ENCODE data around the gene ANKMY1.

GRCh38 chr2:240529344-240529999 lies 28.3 kb downstream of the ANKMY1 start:
- TF ChIP-seq CTCF (IDR thresholded peaks at IDR 0.05; ENCODE audit: insufficient read depth, low read length) (no peak), POLR2AphosphoS5 (IDR thresholded peaks at IDR 0.05; ENCODE audit: low read depth) (no peak), REST (IDR thresholded peaks at IDR 0.05; ENCODE audit: insufficient replicate concordance, low read depth) (no peak), GABPA (IDR thresholded peaks at IDR 0.05; ENCODE audit: low read depth) (no peak), SPI1 (IDR thresholded peaks at IDR 0.05; ENCODE audit: borderline replicate concordance, low read depth) (no peak)
